Smooth muscle cell (in vitro differentiated cells): ENCODE measurements around the gene CREB5. TPM values are rescaled to one million over a fixed set of nuclear protein-coding genes. Genes with fewer than 3 reads are reported as not detected.

Source experiments
- DNase-seq: peaks from one replicate; lab custom pipeline; 2025; ENCODE audit not compliant: unreplicated experiment; lab: John Stamatoyannopoulos, UW
- H2AFZ ChIP-seq: fragments of 200-600 bp; sonication (generic); 2 replicates; pipeline ENCODE4 v1.6.0; 2016; ENCODE audit warnings: antibody characterized with exemption, low read depth, mild to moderate bottlenecking
- H3F3A ChIP-seq: fragments of 200-600 bp; sonication (generic); 2 replicates; pipeline ENCODE4 v1.6.0; 2017; ENCODE audit warnings: antibody characterized with exemption, low read depth
- H3K27ac ChIP-seq: fragments of 200-600 bp; sonication (generic); 2 replicates; pipeline ENCODE4 v1.5.1; 2016; ENCODE audit warnings: low read depth, mild to moderate bottlenecking
- H3K27me3 ChIP-seq: fragments of 200-600 bp; sonication (generic); 2 replicates; pipeline ENCODE4 v1.6.1; 2016; ENCODE audit warnings: low read depth, mild to moderate bottlenecking
- H3K36me3 ChIP-seq: fragments of 200-600 bp; sonication (generic); 2 replicates; pipeline ENCODE4 v1.5.1; 2016; ENCODE audit warnings: low read depth
- H3K4me1 ChIP-seq: fragments of 200-600 bp; sonication (generic); 2 replicates; pipeline ENCODE4 v1.5.1; 2016; ENCODE audit warnings: low read depth
- H3K4me2 ChIP-seq: fragments of 200-600 bp; sonication (generic); 2 replicates; pipeline ENCODE4 v1.6.0; 2016; ENCODE audit warnings: mild to moderate bottlenecking
- H3K4me3 ChIP-seq: fragments of 200-600 bp; sonication (generic); 2 replicates; pipeline ENCODE4 v1.5.1; 2016; ENCODE audit warnings: mild to moderate bottlenecking
- H3K79me2 ChIP-seq: fragments of 200-600 bp; sonication (generic); 2 replicates; pipeline ENCODE4 v1.6.0; 2016; ENCODE audit warnings: low read depth, mild to moderate bottlenecking
- H3K9ac ChIP-seq: fragments of 200-600 bp; sonication (generic); 2 replicates; pipeline ENCODE4 v1.6.0; 2016; ENCODE audit warnings: low read depth
- H3K9me3 ChIP-seq: fragments of 200-600 bp; sonication (generic); replicated peaks from 2 replicates; pipeline ENCODE4 v1.5.1; 2016; ENCODE audit warnings: low read depth
- H4K20me1 ChIP-seq: fragments of 200-600 bp; sonication (generic); 2 replicates; pipeline ENCODE4 v1.6.0; 2016; ENCODE audit warnings: low read depth
- CTCF ChIP-seq: fragments of 200-600 bp; sonication (generic); IDR thresholded peaks from 2 replicates; pipeline ENCODE4 v1.5.1; 2017; ENCODE audit warnings: borderline replicate concordance, mild to moderate bottlenecking, antibody characterized with exemption; ENCODE audit not compliant: insufficient read depth, poor library complexity, severe bottlenecking
- WGBS: methylation state at CpG from one replicate; pipeline ENCODE4 v1.1.7; 2016; ENCODE audit warnings: low lambda C conversion rate; 5-methylcytosine and 5-hydroxymethylcytosine counted together
- polyA plus RNA-seq: library from polyadenylated mRNA; unstranded; fragments of >200 nt; fragmentation: Nextera tagmentation; extraction: Ambion mirVana; gene quantifications from 2 replicates; pipeline ENCODE4 v1.2.1, GENCODE V29; 2016
- total RNA-seq: library from RNA; depleted of rRNA; stranded (reverse); fragments of >200 nt; gene quantifications from 2 replicates; pipeline ENCODE4 v1.2.3, GENCODE V29; 2014

CREB5 gene
- total and polyA plus RNA-seq, 2 experiments from 2014 or later, result 6.2 to 18.2 TPM

- no peak overlapping the region for H2AFZ ChIP-seq
- no peak for DNase-seq
- H3F3A ChIP-seq, result no peaks in the 10 kb centered on the region
- TF ChIP-seq CTCF, result no peak
- no peaks in the 10 kb centered on the region for H3K36me3 ChIP-seq
- no peaks in the 10 kb centered on the region for H3K27me3 ChIP-seq
- WGBS, result 88% methylated on average over 3 of the region's 3 CpGs
- no peaks in the 10 kb centered on the region for H4K20me1 ChIP-seq
- no peak overlapping the region for H3K27ac ChIP-seq
- no peaks in the 10 kb centered on the region for H3K9me3 ChIP-seq
- H3K4me3 ChIP-seq, result no peak overlapping the region
- no peaks in the 10 kb centered on the region for H3K79me2 ChIP-seq
- H3K4me2 ChIP-seq, result no peak overlapping the region
- no peak overlapping the region for H3K9ac ChIP-seq
- peaks cover 13% of the 10 kb centered on the region for H3K4me1 ChIP-seq
These were observed 298.8 kb downstream of the CREB5 start for GRCh38 chr7:28711114-28711513.

- H3K4me3 ChIP-seq, result no peak overlapping the region
- H3K4me1 ChIP-seq, result no peaks in the 10 kb centered on the region
- 86% methylated on average over 6 of the region's 6 CpGs for WGBS
- H3K36me3 ChIP-seq, result no peaks in the 10 kb centered on the region
- no peaks in the 10 kb centered on the region for H3K79me2 ChIP-seq
- no peak for TF ChIP-seq CTCF
- H3K4me2 ChIP-seq, result no peak overlapping the region
- H4K20me1 ChIP-seq, result no peaks in the 10 kb centered on the region
- H3K27me3 ChIP-seq, result no peaks in the 10 kb centered on the region
- H2AFZ ChIP-seq, result no peak overlapping the region
- H3F3A ChIP-seq, result no peaks in the 10 kb centered on the region
- H3K9me3 ChIP-seq, result no peaks in the 10 kb centered on the region
- H3K9ac ChIP-seq, result no peak overlapping the region
- H3K27ac ChIP-seq, result no peak overlapping the region
- DNase-seq, result no peak
These were observed 302.3 kb downstream of the CREB5 start for GRCh38 chr7:28714459-28715120.

- Histone ChIP-seq H3K4me2 (no peak overlapping the region), H3K36me3 (no peaks in the 10 kb centered on the region), H3K79me2 (no peaks in the 10 kb centered on the region), H3K4me1 (peaks cover 2% of the 10 kb centered on the region), H3K27ac (no peak overlapping the region), H4K20me1 (no peaks in the 10 kb centered on the region), H2AFZ (no peak overlapping the region), H3F3A (no peaks in the 10 kb centered on the region), H3K4me3 (no peak overlapping the region), H3K27me3 (no peaks in the 10 kb centered on the region), H3K9me3 (no peaks in the 10 kb centered on the region), H3K9ac (no peak overlapping the region)
- 88% methylated on average over 3 of the region's 3 CpGs for WGBS
- TF ChIP-seq CTCF, result no peak
- DNase-seq, result no peak
These were observed 305.2 kb downstream of the CREB5 start for GRCh38 chr7:28717445-28718054.

- Histone ChIP-seq H2AFZ (no peak overlapping the region), H3K4me2 (no peak overlapping the region), H3K4me3 (no peak overlapping the region), H3K9me3 (no peaks in the 10 kb centered on the region), H4K20me1 (no peaks in the 10 kb centered on the region), H3F3A (no peaks in the 10 kb centered on the region), H3K36me3 (no peaks in the 10 kb centered on the region), H3K4me1 (peaks cover 8% of the 10 kb centered on the region), H3K27me3 (no peaks in the 10 kb centered on the region), H3K9ac (no peak overlapping the region), H3K27ac (no peak overlapping the region), H3K79me2 (no peaks in the 10 kb centered on the region)
- TF ChIP-seq CTCF, result no peak
- no peak for DNase-seq
- WGBS, result 70% methylated on average over 9 of the region's 9 CpGs
These were observed 305.8 kb downstream of the CREB5 start for GRCh38 chr7:28718055-28718481.
